ENCODE results near the gene ITGB5. TPM values are rescaled to one million over a fixed set of nuclear protein-coding genes. Genes with fewer than 3 reads are reported as not detected.

The ITGB5 gene
- total RNA-seq, 1 experiment from 2014 or later = 146 TPM

GRCh38 chr3:124848300-124848699, 38.9 kb downstream of the ITGB5 start:
- no peaks in the 10 kb centered on the region for H3K9me3 ChIP-seq (ENCODE audit: control insufficient read depth, low read depth, low read length)
- no peak overlapping the region for H3T11ph ChIP-seq (ENCODE audit: low read length)
- no peak overlapping the region for H3K14ac ChIP-seq (ENCODE audit: insufficient read depth, low read length)
- H3K4me3 Mint-ChIP-seq = no peak overlapping the region
- no peak overlapping the region for H2AK5ac ChIP-seq (ENCODE audit: insufficient read length, low read length)
- no peak overlapping the region for H3K23ac ChIP-seq (ENCODE audit: insufficient read length, low read depth, low read length)
- H3K9me3 Mint-ChIP-seq = no peaks in the 10 kb centered on the region
- WGBS (ENCODE audit: extremely low coverage, insufficient read length, low lambda C conversion rate) = no CpG with 5 or more reads among the region's 9 CpGs
- H2AFZ ChIP-seq (ENCODE audit: low read length) = no peak overlapping the region
- H3K18ac ChIP-seq (ENCODE audit: insufficient read length, low read depth, low read length) = no peak overlapping the region
- no peak overlapping the region for H3K56ac ChIP-seq (ENCODE audit: insufficient read length, low read depth, low read length)
- H3K27me3 Mint-ChIP-seq (ENCODE audit: low read depth) = no peaks in the 10 kb centered on the region
- no peak for TF ChIP-seq CTCF (conservative IDR thresholded peaks at IDR 0.05)
- H4K91ac ChIP-seq (ENCODE audit: insufficient read length, low read depth, low read length) = no peak overlapping the region
- no peaks in the 10 kb centered on the region; the same call in 1 of the 2 replicates for H3K4me1 ChIP-seq (ENCODE audit: insufficient read depth, low read length)
- no peak overlapping the region for H2BK20ac ChIP-seq (ENCODE audit: low read depth, low read length, poor library complexity, severe bottlenecking)
- H3K4ac ChIP-seq (ENCODE audit: low read depth, low read length) = no peak overlapping the region
- peaks cover 21 to 41% (median 27%) of the 10 kb centered on the region in 3 experiments; a peak in 6 of 7 replicates for H3K36me3 Mint-ChIP-seq (ENCODE audit: insufficient read depth in 1 of 3, low read depth in 3 of 3)
- H3K79me1 ChIP-seq (ENCODE audit: insufficient read depth, low read depth, low read length, poor library complexity, severe bottlenecking) = peaks cover 3% of the 10 kb centered on the region
- H2BK12ac ChIP-seq (ENCODE audit: insufficient read length, low read depth, low read length) = no peak overlapping the region
- H3K79me2 ChIP-seq (ENCODE audit: insufficient read depth, low read length) = peaks cover 3% of the 10 kb centered on the region; the same call in 1 of the 2 replicates
- no peak overlapping the region for H2BK120ac ChIP-seq (ENCODE audit: low read depth, low read length, poor library complexity, severe bottlenecking)
- H4K8ac ChIP-seq (replicated peaks; ENCODE audit: insufficient read length, low read depth, low read length) = no peak overlapping the region
- no peaks in the 10 kb centered on the region for H3K27me3 ChIP-seq (ENCODE audit: insufficient read depth, low read length)
- no peak for DNase-seq
- H2BK15ac ChIP-seq (ENCODE audit: low read depth, low read length) = no peak overlapping the region
- no peak overlapping the region for H3K9ac ChIP-seq (ENCODE audit: extremely low read depth, insufficient read length, low read length)
- H4K5ac ChIP-seq (ENCODE audit: insufficient read length, low read depth, low read length) = no peak overlapping the region
- H3K27ac Mint-ChIP-seq = no peak overlapping the region; a peak in 2 of 7 replicates
- peaks cover 16% of the 10 kb centered on the region in 2 experiments for H3K4me1 Mint-ChIP-seq
- no peak overlapping the region for H3K27ac ChIP-seq (ENCODE audit: insufficient read length, low read depth, low read length)
- H4K20me1 ChIP-seq (ENCODE audit: control insufficient read depth, insufficient read depth, insufficient read length) = no peaks in the 10 kb centered on the region
- no peaks in the 10 kb centered on the region for H3K23me2 ChIP-seq (ENCODE audit: insufficient read length, low read depth, low read length, poor library complexity, severe bottlenecking)
- H3K4me2 ChIP-seq (ENCODE audit: insufficient read depth, insufficient read length, low read length) = no peak overlapping the region
- H2BK5ac ChIP-seq (ENCODE audit: insufficient read length, low read length) = no peak overlapping the region
